AG09309 (cell line): Measurements from ENCODE around the gene CAPZB.

Experiments
- DNase-seq: peaks from one replicate; pipeline ENCODE4 v3.0.0-alpha.2; 2010; ENCODE audit warnings: low read depth
- H3K4me3 ChIP-seq: 2 replicates; pipeline ENCODE4 v1.5.1; 2011; ENCODE audit warnings: mild to moderate bottlenecking, low read depth, low read length, moderate library complexity; ENCODE audit not compliant: control insufficient read depth
- CTCF ChIP-seq: IDR thresholded peaks from 2 replicates; pipeline ENCODE4 v1.5.1; 2011; ENCODE audit warnings: mild to moderate bottlenecking, low read depth, low read length, inconsistent platforms; ENCODE audit not compliant: insufficient read depth, control insufficient read depth; ENCODE audit errors: missing control alignments

CAPZB gene

GRCh38 chr1:19479351-19480120 lies 5.8 kb downstream of the CAPZB start:
- DNase-seq, result no peak
- no peak overlapping the region for H3K4me3 ChIP-seq
- no peak for TF ChIP-seq CTCF

DNA sequence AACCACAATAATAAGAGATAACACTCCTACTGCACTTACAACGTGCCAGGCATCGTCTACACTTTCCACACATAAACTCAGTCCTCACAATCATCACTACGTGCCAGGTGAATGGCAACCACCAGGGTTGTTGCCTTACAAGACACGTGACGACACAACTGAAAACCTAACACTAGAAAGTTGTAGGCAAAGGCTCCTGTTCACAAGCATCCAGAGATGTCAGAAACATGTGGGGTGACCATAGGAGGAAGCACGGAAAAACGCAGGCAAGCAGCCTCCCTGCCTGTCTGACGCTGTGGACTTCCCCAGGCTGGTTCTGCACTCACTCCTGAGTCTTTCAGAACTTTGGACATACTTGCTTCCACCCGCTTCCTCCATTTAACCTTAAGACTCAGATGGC lies 7.0 kb downstream of the CAPZB start:
- no peak for DNase-seq
- no peak overlapping the region for H3K4me3 ChIP-seq
- TF ChIP-seq CTCF, result no peak

- no peak overlapping the region for H3K4me3 ChIP-seq
- DNase-seq, result no peak
- TF ChIP-seq CTCF, result no peak
Measured at GRCh38 chr1:19477284-19478249, 7.8 kb downstream of the CAPZB start.

DNA sequence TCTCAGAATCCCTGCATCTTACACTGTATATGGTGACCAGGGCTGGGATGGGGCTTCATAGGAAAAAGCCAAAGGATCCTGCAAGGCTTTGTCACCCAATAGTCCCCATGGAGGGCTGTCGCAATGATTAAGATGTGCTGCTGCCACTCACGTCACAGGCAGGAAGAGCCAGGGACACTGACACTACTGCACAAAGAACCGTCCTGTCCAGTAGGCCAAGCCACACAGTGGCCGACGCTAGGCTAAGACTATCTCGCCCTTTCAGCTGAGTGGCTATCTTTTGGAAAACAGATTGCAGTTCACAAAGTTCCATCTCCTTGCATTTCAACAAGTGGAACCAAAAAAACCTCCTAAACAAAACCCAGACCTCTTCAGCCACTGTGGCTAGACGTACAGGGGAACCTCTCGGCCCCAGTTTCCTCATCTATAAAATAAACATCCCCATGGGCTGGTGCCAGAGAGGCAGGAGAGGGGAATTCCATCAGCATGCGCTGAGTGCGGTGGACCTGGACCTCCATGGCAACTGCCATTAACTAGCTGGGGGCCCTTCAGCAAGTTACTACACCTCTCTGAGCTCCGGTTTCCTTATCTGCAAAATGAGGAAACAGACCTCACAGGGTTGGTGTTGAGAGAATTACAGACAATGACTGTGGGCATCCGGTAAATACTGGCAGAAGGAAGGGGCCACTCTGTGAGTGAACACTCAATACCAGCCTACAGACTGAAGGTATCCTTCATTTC lies 8.7 kb downstream of the CAPZB start:
- TF ChIP-seq CTCF, result no peak
- no peak for DNase-seq
- no peak overlapping the region for H3K4me3 ChIP-seq

DNA sequence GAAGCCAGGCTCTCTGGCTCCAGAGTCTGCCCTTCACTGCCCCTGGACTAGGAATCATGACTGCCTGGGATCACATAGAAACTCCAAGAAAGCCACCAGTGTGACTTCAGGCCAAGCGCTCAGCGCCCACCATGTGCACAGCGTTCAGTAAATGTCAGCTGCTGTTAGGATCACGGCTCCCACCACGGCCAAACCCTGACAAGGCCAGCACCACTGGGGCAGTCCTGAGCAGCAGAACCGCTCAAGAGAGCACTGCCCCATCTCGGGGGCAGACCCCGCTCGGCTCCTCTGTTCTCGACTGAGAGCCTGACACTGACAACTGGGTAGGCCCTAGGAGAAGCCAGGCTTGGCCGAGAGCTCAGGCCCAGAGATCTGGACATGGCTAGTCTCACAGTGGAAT lies 10.0 kb downstream of the CAPZB start:
- no peak overlapping the region for H3K4me3 ChIP-seq
- DNase-seq, result no peak
- no peak for TF ChIP-seq CTCF

DNA sequence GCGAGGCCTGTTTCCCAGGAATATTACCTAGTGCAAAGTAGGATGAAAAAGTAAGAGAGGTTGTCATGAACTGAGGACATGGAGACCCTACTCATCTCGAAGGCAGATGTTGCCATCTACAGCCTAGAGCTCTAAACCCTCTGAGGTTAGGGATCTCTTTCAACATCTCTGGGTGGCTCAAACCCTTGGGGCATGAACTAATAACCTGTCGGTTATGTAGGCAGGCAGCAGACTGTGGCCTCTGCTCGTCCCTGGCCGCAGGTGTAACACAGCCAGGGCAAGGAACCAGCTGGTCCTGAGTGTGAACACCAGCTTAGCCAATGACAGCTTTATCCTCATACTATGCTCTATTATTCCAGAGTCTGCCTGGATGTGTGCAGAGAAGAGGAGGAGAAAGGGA lies 13.2 kb downstream of the CAPZB start:
- DNase-seq, result no peak
- TF ChIP-seq CTCF, result no peak
- no peak overlapping the region for H3K4me3 ChIP-seq
